LNCaP clone FGC (cell line): ENCODE measurements around the gene SMG6.

Experiments used
- DNase-seq: peaks from one replicate; pipeline ENCODE4 v3.0.0-alpha.2; 2011; ENCODE audit warnings: low read depth
- H3K4me3 ChIP-seq: 2 replicates; pipeline ENCODE4 v1.5.1; 2011; ENCODE audit warnings: mild to moderate bottlenecking, low read depth, low read length, control low read depth
- CTCF ChIP-seq: IDR thresholded peaks from 2 replicates; pipeline ENCODE4 v1.5.1; 2012; ENCODE audit warnings: mild to moderate bottlenecking; ENCODE audit not compliant: control insufficient read depth, insufficient read depth; ENCODE audit errors: extremely low read depth

Gene SMG6

GRCh38 chr17:2011411-2012371 is 291.9 kb downstream of the SMG6 start:
- TF ChIP-seq CTCF, result no peak
- DNase-seq, result peak; percentile 93
- H3K4me3 ChIP-seq, result peak overlapping the region; percentile 19; the same call in 1 of the 2 replicates
